B cell (primary cell): ENCODE data around the gene DDB1. TPM values are rescaled to one million over a fixed set of nuclear protein-coding genes. Genes with fewer than 3 reads are reported as not detected.

ENCODE experiments used
- ATAC-seq: fragments of 200-7000 bp; cut with Tn5 transposase; one replicate; pipeline ENCODE4 v1.10.0; 2021; ENCODE audit warnings: low read depth, mild to moderate bottlenecking, moderate number of reproducible peaks, moderate library complexity
- CTCF ChIA-PET: fragments of 350-600 bp; sonication (Branson Sonifier 250); formaldehyde crosslinking; loops from one replicate; lab custom pipeline; 2021; ENCODE audit warnings: antibody characterized with exemption, inconsistent platforms; lab: Charles Lee
- POLR2A ChIA-PET: fragments of 350-600 bp; sonication (Branson Sonifier 250); formaldehyde crosslinking; loops from one replicate; lab custom pipeline; 2021; ENCODE audit warnings: antibody characterized with exemption; lab: Charles Lee
- DNase-seq: peaks from one replicate; pipeline ENCODE4 v3.0.0; 2013
- H2AFZ ChIP-seq: 2 replicates; pipeline ENCODE4 v1.6.1; 2012; ENCODE audit warnings: mild to moderate bottlenecking, low read depth, low read length; ENCODE audit not compliant: insufficient read depth, poor library complexity, severe bottlenecking
- H3K27ac ChIP-seq, 2 donors: 1 replicate in 1 of 2; 2 replicates in 1 of 2; pipeline ENCODE4 v1.5.1; 2012 to 2013; ENCODE audit warnings: low read length in 2 of 2, mild to moderate bottlenecking in 2 of 2, moderate library complexity in 1 of 2
- H3K27me3 ChIP-seq, 4 experiments: fragments of 200-600 bp in 1 of 4; sonication (generic) in 1 of 4; replicated peaks in 1 of 4; 1 replicate in 2 of 4; 2 replicates in 2 of 4; pipeline versions ENCODE4 v1.6.1 to v1.7.0; 2013 to 2016; ENCODE audit warnings: low read length in 3 of 4, mild to moderate bottlenecking in 2 of 4, mixed read lengths in 1 of 4, moderate library complexity in 1 of 4; ENCODE audit not compliant: insufficient read depth in 4 of 4, control insufficient read depth in 3 of 4; ENCODE audit errors: control extremely low read depth in 1 of 4
- H3K36me3 ChIP-seq, 2 experiments: replicated peaks in 1 of 2; 1 replicate in 1 of 2; 2 replicates in 1 of 2; pipeline versions ENCODE4 v1.6.1 to v1.7.1; 2013; ENCODE audit warnings: low read length in 1 of 2; ENCODE audit not compliant: insufficient read depth in 2 of 2, control insufficient read depth in 1 of 2; ENCODE audit errors: control extremely low read depth in 1 of 2, extremely low read depth in 1 of 2
- H3K4me1 ChIP-seq, 2 donors: fragments of 200-600 bp in 1 of 2; sonication (generic) in 1 of 2; 1 replicate in 1 of 2; 2 replicates in 1 of 2; pipeline versions ENCODE4 v1.5.1 to v1.6.1; 2013 to 2017; ENCODE audit warnings: low read length in 2 of 2; ENCODE audit not compliant: control insufficient read depth in 2 of 2, insufficient read depth in 2 of 2
- H3K4me2 ChIP-seq: replicated peaks from 2 replicates; pipeline ENCODE3; 2012; ENCODE audit warnings: mild to moderate bottlenecking, low read depth, low read length; ENCODE audit not compliant: poor library complexity, severe bottlenecking
- H3K4me3 ChIP-seq, 5 experiments: fragments of 200-600 bp in 1 of 5; sonication (generic) in 1 of 5; 1 replicate in 3 of 5; 2 replicates in 2 of 5; pipeline versions ENCODE4 v1.5.1 to v1.7.0; 2011 to 2016; ENCODE audit warnings: low read length in 4 of 5, mild to moderate bottlenecking in 4 of 5, low read depth in 2 of 5, control low read depth in 1 of 5, moderate library complexity in 1 of 5; ENCODE audit not compliant: insufficient read depth in 1 of 5; ENCODE audit errors: control extremely low read depth in 1 of 5, extremely low read depth in 1 of 5
- H3K79me2 ChIP-seq: fragments of 200-600 bp; sonication (generic); one replicate; pipeline ENCODE4 v1.6.0; 2016; ENCODE audit warnings: low read length; ENCODE audit not compliant: control insufficient read depth, insufficient read depth
- H3K9ac ChIP-seq: fragments of 200-600 bp; sonication (generic); 2 replicates; pipeline ENCODE4 v1.6.1; 2017; ENCODE audit warnings: mild to moderate bottlenecking, low read length, moderate library complexity
- H3K9me3 ChIP-seq, 3 donors: one replicate each; pipeline versions ENCODE4 v1.6.1 to v1.7.1; 2013; ENCODE audit warnings: low read length in 2 of 3; ENCODE audit not compliant: control insufficient read depth in 2 of 3, insufficient read depth in 1 of 3; ENCODE audit errors: control extremely low read depth in 1 of 3
- H4K20me1 ChIP-seq: 2 replicates; pipeline ENCODE4 v1.6.0; 2012; ENCODE audit warnings: mild to moderate bottlenecking, low read length; ENCODE audit not compliant: insufficient read depth, control insufficient read depth, poor library complexity, severe bottlenecking
- H3K27ac Mint-ChIP-seq: one replicate; pipeline ENCODE4 v1.8.0; 2021; ENCODE audit warnings: mixed read lengths
- H3K27me3 Mint-ChIP-seq: one replicate; pipeline ENCODE4 v1.8.0; 2021; ENCODE audit warnings: mixed read lengths
- H3K4me1 Mint-ChIP-seq: one replicate; pipeline ENCODE4 v1.8.0; 2021; ENCODE audit warnings: mixed read lengths
- H3K4me3 Mint-ChIP-seq: one replicate; pipeline ENCODE4 v1.8.0; 2021; ENCODE audit warnings: mixed read lengths
- H3K9me3 Mint-ChIP-seq: one replicate; pipeline ENCODE4 v1.8.0; 2022; ENCODE audit warnings: mixed read lengths; ENCODE audit not compliant: insufficient read depth
- CTCF ChIP-seq: fragments of 200-600 bp; IDR thresholded peaks from one replicate; pipeline ENCODE4 v1.8.0; 2022; ENCODE audit warnings: antibody characterized with exemption, mild to moderate bottlenecking
- EZH2 ChIP-seq: IDR thresholded peaks from 2 replicates; pipeline ENCODE4 v1.6.1; 2012; ENCODE audit warnings: borderline replicate concordance, low read depth, mild to moderate bottlenecking, moderate library complexity, low read length; ENCODE audit not compliant: insufficient read depth, poor library complexity, severe bottlenecking
- WGBS: methylation state at CpG from one replicate; pipeline ENCODE4 v1.1.5; 2013; ENCODE audit warnings: missing lambda C conversion rate; ENCODE audit not compliant: insufficient coverage; 5-methylcytosine and 5-hydroxymethylcytosine counted together
- intact Hi-C: fragments of 100-400 bp; cut with micrococcal nuclease; formaldehyde crosslinking; loops from one replicate; pipeline ENCODE4 v1.10.0; 2022
- polyA plus RNA-seq: library from polyadenylated mRNA; depleted of rRNA; stranded (reverse); fragments of >200 nt; gene quantifications from 2 replicates; pipeline ENCODE4 v1.2.3, GENCODE V29; 2012
- total RNA-seq, 2 donors: library from RNA; stranded (reverse); fragments of 120-200 nt in 1 of 2; gene quantifications; 1 replicate in 1 of 2; 2 replicates in 1 of 2; pipeline versions ENCODE4 v1.2.3 to v1.2.4, GENCODE V29; 2013 to 2022

Gene DDB1
- total and polyA plus RNA-seq, 2 donors (not counting 1 experiment from before 2014, with no cell fraction given) = 52.4 to 155 TPM

DNA sequence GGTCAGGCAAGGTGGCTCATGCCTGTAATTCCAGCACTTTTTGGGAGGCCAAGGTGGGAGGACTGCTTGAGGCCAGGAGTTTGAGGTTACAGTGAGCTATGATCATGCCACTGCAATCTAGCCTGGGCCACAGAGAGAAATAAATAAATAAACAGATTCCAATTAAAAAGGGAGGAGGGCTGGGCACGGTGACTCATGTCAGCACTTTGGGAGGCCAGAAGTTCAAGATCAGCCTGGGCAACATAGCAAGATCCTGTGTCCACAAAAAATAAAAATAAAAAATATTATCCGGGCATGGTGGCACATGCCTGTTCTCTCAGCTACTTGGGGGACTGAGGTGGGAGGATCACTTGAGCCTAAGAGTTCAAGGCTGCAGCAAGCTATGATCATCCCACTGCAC lies 21.3 kb upstream of the DDB1 start:
- Histone ChIP-seq H2AFZ (no peak overlapping the region), H3K4me3 (peak overlapping the region; percentile 62 to 85 (median 73)), H3K9ac (peak overlapping the region; percentile 73), H3K27me3 (no peaks in the 10 kb centered on the region), H3K27ac (peak overlapping the region; percentile 93 to 95), H3K79me2 (peaks cover 65% of the 10 kb centered on the region), H3K9me3 (no peaks in the 10 kb centered on the region), H3K4me1 (peaks cover 56 to 80% of the 10 kb centered on the region in 2 donors), H3K36me3 (peaks cover 2 to 61% of the 10 kb centered on the region in 2 experiments), H3K4me2 (peak overlapping the region; percentile 86), H4K20me1 (peaks cover 65% of the 10 kb centered on the region)
- Mint-ChIP-seq H3K4me1 (peaks cover 65% of the 10 kb centered on the region), H3K27ac (peak overlapping the region; percentile 99), H3K27me3 (no peaks in the 10 kb centered on the region), H3K4me3 (peak overlapping the region; percentile 95), H3K9me3 (no peaks in the 10 kb centered on the region)
- TF ChIP-seq EZH2 (no peak), CTCF (no peak)
- CTCF ChIA-PET = interaction anchor here (1.5 to 20.9 kb wide), 5 partner anchors 8 to 224 kb away, joined by 3 to 436 read pairs (median 6); partner anchors contain the start of genes CYB561A3, DDB1, TKFC and TMEM138
- intact Hi-C loops = loop anchor here (10.0 kb wide), 2 partner anchors 439 to 771 kb away; partner anchors contain the start of genes INCENP and TMEM109
- no peak for DNase-seq
- ATAC-seq = no peak
- POLR2A ChIA-PET = interaction anchor here (0.7 to 1.7 kb wide), 3 partner anchors 8 to 1042 kb away, joined by 3 to 11 read pairs (median 5); partner anchors contain the start of genes CYB561A3 and TMEM138
- WGBS = no CpG with 5 or more reads among the region's 2 CpGs
